A673 (cell line): ENCODE results near the gene GDPD1. TPM values are rescaled to one million over a fixed set of nuclear protein-coding genes. Genes with fewer than 3 reads are reported as not detected.
"Not testable (repeated sequence)": the region's sequence is repeated elsewhere in the genome, so short reads cannot be mapped to it uniquely, and the experiment has no call there.

Experiments
- BruUV-seq: library from RNA; stranded (reverse); fragments of 400-500 nt; replicated peaks from 2 replicates; lab custom pipeline; 2021; lab: Mats Ljungman, UMichigan
- CTCF ChIA-PET: fragments of 300-600 bp; sonication (Branson Sonifier 250); formaldehyde crosslinking; loops from one replicate; lab custom pipeline; 2022; ENCODE audit warnings: antibody characterized with exemption; lab: Charles Lee
- POLR2A ChIA-PET: fragments of 300-600 bp; sonication (Branson Sonifier 250); formaldehyde crosslinking; loops from one replicate; lab custom pipeline; 2022; ENCODE audit warnings: antibody characterized with exemption; ENCODE audit not compliant: low non-redundant PET; lab: Charles Lee
- DNase-seq: peaks from one replicate; pipeline ENCODE4 v3.0.0-alpha.2; 2015; ENCODE audit warnings: low spot score
- H3K27ac ChIP-seq: fragments of 200-600 bp; sonication (generic); 2 replicates; pipeline ENCODE4 v1.5.1; 2016; ENCODE audit warnings: mixed run types, low read depth, mild to moderate bottlenecking, mixed read lengths, antibody characterized with exemption, low read length; ENCODE audit not compliant: poor library complexity, severe bottlenecking
- H3K27me3 ChIP-seq: fragments of 200-600 bp; sonication (generic); replicated peaks from 2 replicates; pipeline ENCODE4 v1.6.1; 2017; ENCODE audit warnings: mixed run types, low read depth, mild to moderate bottlenecking, mixed read lengths, antibody characterized with exemption, low read length; ENCODE audit not compliant: insufficient read depth, poor library complexity
- H3K36me3 ChIP-seq: fragments of 200-600 bp; sonication (generic); 2 replicates; pipeline ENCODE4 v1.6.1; 2016; ENCODE audit warnings: mixed run types, mild to moderate bottlenecking, mixed read lengths, antibody characterized with exemption, low read length; ENCODE audit not compliant: insufficient read depth, poor library complexity, severe bottlenecking
- H3K4me1 ChIP-seq: fragments of 200-600 bp; sonication (generic); 2 replicates; pipeline ENCODE4 v1.6.1; 2017; ENCODE audit warnings: mixed run types, mild to moderate bottlenecking, mixed read lengths, antibody characterized with exemption, low read length; ENCODE audit not compliant: insufficient read depth, poor library complexity, severe bottlenecking
- H3K4me3 ChIP-seq: fragments of 200-600 bp; sonication (generic); 2 replicates; pipeline ENCODE4 v1.5.1; 2016; ENCODE audit warnings: low read depth, mixed run types, mild to moderate bottlenecking, mixed read lengths, low read length; ENCODE audit not compliant: poor library complexity, severe bottlenecking
- H3K9me3 ChIP-seq: fragments of 200-600 bp; sonication (generic); 2 replicates; pipeline ENCODE4 v1.6.1; 2016; ENCODE audit warnings: mixed run types, low read depth, mild to moderate bottlenecking, mixed read lengths, antibody characterized with exemption, low read length; ENCODE audit not compliant: poor library complexity, severe bottlenecking
- EZH2 ChIP-seq: fragments of 200-600 bp; sonication (generic); IDR thresholded peaks from 2 replicates; pipeline ENCODE4 v1.6.1; 2017; ENCODE audit warnings: borderline replicate concordance, low read depth, mild to moderate bottlenecking, mixed read lengths, antibody characterized with exemption, low read length; ENCODE audit not compliant: poor library complexity, severe bottlenecking
- intact Hi-C: fragments of 100-400 bp; cut with micrococcal nuclease; formaldehyde crosslinking; loops from one replicate; pipeline ENCODE4 v1.10.0; 2022; ENCODE audit not compliant: unreplicated experiment
- total RNA-seq: library from RNA; stranded (reverse); gene quantifications from 2 replicates; pipeline ENCODE4 v1.2.3, GENCODE V29; 2021
- TF ChIP-seq, protein P1 (sequence below): fragments of 300-800, 200-600 bp; sonication (generic); conservative IDR thresholded peaks from 2 replicates; pipeline ENCODE4 v1.5.1; 2017; ENCODE audit warnings: low read depth, mild to moderate bottlenecking, antibody characterized with exemption, low read length, moderate library complexity, mixed read lengths

GDPD1 gene
- total RNA-seq, 1 experiment from 2014 or later = 2.6 TPM

DNA sequence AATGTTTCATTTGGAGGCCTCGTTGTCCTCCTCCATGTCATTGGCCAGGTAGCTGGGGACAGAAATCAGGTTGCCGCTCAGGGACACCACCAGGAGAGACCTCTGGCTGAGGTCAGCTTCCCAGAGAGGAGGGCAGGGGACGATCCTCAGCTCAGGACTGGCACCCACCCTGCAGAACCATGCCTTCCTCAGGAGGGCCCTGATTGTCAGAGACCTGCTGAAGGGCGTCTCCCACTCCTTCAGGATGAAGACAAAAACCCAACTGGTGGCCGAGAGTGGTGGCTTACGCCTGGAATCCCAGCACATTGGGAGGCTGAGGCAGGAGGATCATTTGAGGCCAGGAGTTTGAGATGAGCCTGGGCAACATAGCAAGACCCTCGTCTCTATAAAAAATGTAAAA, 45.2 kb upstream of the GDPD1 start:
- Histone ChIP-seq H3K36me3 (peaks cover 44% of the 10 kb centered on the region), H3K4me3 (no peak overlapping the region), H3K27ac (no peak overlapping the region), H3K9me3 (no peaks in the 10 kb centered on the region), H3K4me1 (no peaks in the 10 kb centered on the region), H3K27me3 (no peaks in the 10 kb centered on the region)
- intact Hi-C loops = no loop called here
- no TSS peak for BruUV-seq
- DNase-seq = no peak
- ChIA-PET CTCF (no interaction called here), POLR2A (no interaction called here)
- TF ChIP-seq EZH2 = no peak
- TF ChIP-seq, protein P1, sequence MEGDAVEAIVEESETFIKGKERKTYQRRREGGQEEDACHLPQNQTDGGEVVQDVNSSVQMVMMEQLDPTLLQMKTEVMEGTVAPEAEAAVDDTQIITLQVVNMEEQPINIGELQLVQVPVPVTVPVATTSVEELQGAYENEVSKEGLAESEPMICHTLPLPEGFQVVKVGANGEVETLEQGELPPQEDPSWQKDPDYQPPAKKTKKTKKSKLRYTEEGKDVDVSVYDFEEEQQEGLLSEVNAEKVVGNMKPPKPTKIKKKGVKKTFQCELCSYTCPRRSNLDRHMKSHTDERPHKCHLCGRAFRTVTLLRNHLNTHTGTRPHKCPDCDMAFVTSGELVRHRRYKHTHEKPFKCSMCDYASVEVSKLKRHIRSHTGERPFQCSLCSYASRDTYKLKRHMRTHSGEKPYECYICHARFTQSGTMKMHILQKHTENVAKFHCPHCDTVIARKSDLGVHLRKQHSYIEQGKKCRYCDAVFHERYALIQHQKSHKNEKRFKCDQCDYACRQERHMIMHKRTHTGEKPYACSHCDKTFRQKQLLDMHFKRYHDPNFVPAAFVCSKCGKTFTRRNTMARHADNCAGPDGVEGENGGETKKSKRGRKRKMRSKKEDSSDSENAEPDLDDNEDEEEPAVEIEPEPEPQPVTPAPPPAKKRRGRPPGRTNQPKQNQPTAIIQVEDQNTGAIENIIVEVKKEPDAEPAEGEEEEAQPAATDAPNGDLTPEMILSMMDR = no peak

DNA sequence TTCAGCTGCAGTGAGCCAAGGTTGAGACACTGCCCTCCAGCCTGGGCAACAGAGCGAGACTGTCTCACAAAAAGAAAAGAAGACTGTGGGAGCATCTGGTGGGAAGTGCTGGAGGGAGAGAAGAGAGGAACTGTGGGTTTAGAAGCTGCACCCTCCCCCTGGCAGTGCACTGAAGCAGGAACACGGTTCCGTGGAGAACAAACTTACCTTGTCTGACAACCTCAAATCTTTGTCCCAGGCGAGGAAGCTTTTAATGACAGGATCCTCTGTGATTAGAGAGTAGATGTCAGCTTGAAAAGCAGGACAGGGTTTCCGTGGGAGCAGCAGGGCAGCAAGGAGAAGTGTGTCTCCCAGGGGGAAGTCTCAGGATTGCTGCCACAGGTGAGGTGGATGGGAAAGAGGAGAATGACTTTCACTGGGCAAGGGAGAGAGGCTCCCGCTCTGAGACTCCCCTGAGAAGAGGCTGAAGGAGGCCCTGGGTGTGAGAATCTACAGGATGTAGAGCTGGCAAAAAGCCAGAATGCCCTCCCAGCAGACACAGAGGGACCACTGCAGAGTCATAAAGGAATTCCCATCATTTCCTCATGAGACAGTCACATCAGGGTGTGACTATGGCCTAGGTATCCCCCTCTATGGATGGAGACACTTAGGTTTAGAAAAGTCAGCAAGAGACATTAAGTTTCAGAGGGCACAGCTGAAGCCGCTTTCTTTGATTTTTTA, 41.9 kb upstream of the GDPD1 start:
- Histone ChIP-seq H3K4me3 (no peak overlapping the region), H3K27ac (no peak overlapping the region), H3K9me3 (no peaks in the 10 kb centered on the region), H3K4me1 (no peaks in the 10 kb centered on the region), H3K36me3 (peaks cover 13% of the 10 kb centered on the region), H3K27me3 (no peaks in the 10 kb centered on the region)
- no TSS peak for BruUV-seq
- ChIA-PET POLR2A (no interaction called here), CTCF (no interaction called here)
- TF ChIP-seq EZH2 = no peak
- TF ChIP-seq, protein P1 = no peak
- intact Hi-C loops = no loop called here
- DNase-seq = no peak

- DNase-seq, H3K4me3 ChIP-seq, H3K9me3 ChIP-seq, intact Hi-C loops, POLR2A ChIA-PET, H3K27me3 ChIP-seq, H3K36me3 ChIP-seq, BruUV-seq, H3K27ac ChIP-seq, H3K4me1 ChIP-seq, CTCF ChIA-PET: not testable (repeated sequence)
These were observed 40.7 kb upstream of the GDPD1 start for GRCh38 chr17:59179601-59180000.

DNA sequence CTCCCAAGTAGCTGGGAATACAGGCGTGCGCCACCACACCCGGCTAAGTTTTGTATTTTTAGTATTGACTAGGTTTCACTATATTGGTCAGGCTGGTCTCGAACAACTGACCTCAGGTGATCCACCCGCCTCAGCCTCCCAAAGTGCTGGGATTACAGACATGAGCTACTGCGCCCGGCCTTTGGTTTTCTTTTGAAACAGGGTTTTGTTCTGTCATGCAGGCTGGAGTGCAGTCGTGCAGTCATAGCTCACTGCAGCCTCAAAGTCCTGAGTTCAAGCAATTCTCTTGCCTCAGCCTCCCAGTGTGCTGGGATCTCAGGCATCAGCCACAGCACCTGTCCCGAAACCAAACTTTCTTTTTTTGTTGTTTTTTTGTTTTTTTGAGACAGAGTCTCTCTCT, 39.7 kb upstream of the GDPD1 start:
- Histone ChIP-seq H3K4me1 (no peaks in the 10 kb centered on the region), H3K27me3 (no peaks in the 10 kb centered on the region), H3K4me3 (no peak overlapping the region), H3K36me3 (peaks cover 18% of the 10 kb centered on the region), H3K27ac (no peak overlapping the region), H3K9me3 (no peaks in the 10 kb centered on the region)
- DNase-seq = no peak
- BruUV-seq = no TSS peak
- ChIA-PET CTCF (no interaction called here), POLR2A (no interaction called here)
- TF ChIP-seq, protein P1 = no peak
- TF ChIP-seq EZH2 = no peak
- intact Hi-C loops = no loop called here
